T-cell (primary cell): ENCODE data around the gene ID2. TPM values are rescaled to one million over a fixed set of nuclear protein-coding genes. Genes with fewer than 3 reads are reported as not detected.
A peak's percentile ranks its signal among the peaks of the same experiment; 100 is the strongest.

Experiments
- ATAC-seq, 4 experiments: fragments of 200-7000 bp in 3 of 4; fragments of 150-1000 bp in 1 of 4; cut with Tn5 transposase; replicated peaks in 1 of 4; 1 replicate in 3 of 4; 2 replicates in 1 of 4; pipeline ENCODE4 v1.10.0; 2021; ENCODE audit warnings: moderate library complexity in 3 of 4, mild to moderate bottlenecking in 2 of 4, moderate number of reproducible peaks in 1 of 4
- CTCF ChIA-PET, 2 donors: fragments of 300-600 bp; sonication (Branson Sonifier 250); formaldehyde crosslinking; loops; one replicate each; lab custom pipeline; 2022; ENCODE audit warnings: antibody characterized with exemption in 2 of 2; lab: Charles Lee
- POLR2A ChIA-PET, 2 donors: fragments of 300-600 bp; sonication (Branson Sonifier 250); formaldehyde crosslinking; loops; one replicate each; lab custom pipeline; 2022; ENCODE audit warnings: antibody characterized with exemption in 2 of 2; lab: Charles Lee
- DNase-seq, 35 experiments: peaks; one replicate each; pipeline versions ENCODE4 v3.0.0 to v3.0.0-alpha.2; 2013 to 2023
- H3K27ac ChIP-seq: one replicate; pipeline ENCODE4 v1.5.1; 2013; ENCODE audit warnings: low read length
- H3K27me3 ChIP-seq, 2 experiments: replicated peaks in 1 of 2; 1 replicate in 1 of 2; 2 replicates in 1 of 2; pipeline versions ENCODE4 v1.6.1 to v1.7.0; 2013; ENCODE audit warnings: low read length in 1 of 2, mixed read lengths in 1 of 2; ENCODE audit not compliant: control insufficient read depth in 2 of 2, insufficient read depth in 2 of 2; ENCODE audit errors: extremely low read depth in 1 of 2
- H3K36me3 ChIP-seq, 2 donors: 1 replicate in 1 of 2; 2 replicates in 1 of 2; pipeline versions ENCODE4 v1.6.1 to v1.7.0; 2013; ENCODE audit warnings: low read length in 1 of 2; ENCODE audit not compliant: control insufficient read depth in 2 of 2, insufficient read depth in 1 of 2; ENCODE audit errors: extremely low read depth in 1 of 2
- H3K4me1 ChIP-seq, 2 experiments: 1 replicate in 1 of 2; 2 replicates in 1 of 2; pipeline versions ENCODE4 v1.6.1 to v1.7.0; 2013; ENCODE audit warnings: low read length in 2 of 2, mixed read lengths in 1 of 2; ENCODE audit not compliant: insufficient read depth in 2 of 2, control insufficient read depth in 1 of 2; ENCODE audit errors: extremely low read depth in 1 of 2
- H3K4me3 ChIP-seq, 2 donors: 1 replicate in 1 of 2; 2 replicates in 1 of 2; pipeline versions ENCODE4 v1.5.1 to v1.7.0; 2013; ENCODE audit warnings: mild to moderate bottlenecking in 2 of 2, low read length in 1 of 2, moderate library complexity in 1 of 2; ENCODE audit not compliant: control insufficient read depth in 1 of 2; ENCODE audit errors: extremely low read depth in 1 of 2
- H3K9me3 ChIP-seq: 2 replicates; pipeline ENCODE4 v1.7.0; 2013
- H3K27ac Mint-ChIP-seq, 2 donors: one replicate each; pipeline ENCODE4 v1.8.0; 2020 to 2021; ENCODE audit warnings: mild to moderate bottlenecking in 2 of 2, mixed read lengths in 2 of 2
- H3K27me3 Mint-ChIP-seq, 2 donors: one replicate each; pipeline ENCODE4 v1.8.0; 2021 to 2022; ENCODE audit warnings: mixed read lengths in 2 of 2
- H3K36me3 Mint-ChIP-seq: one replicate; pipeline ENCODE4 v1.8.0; 2021; ENCODE audit warnings: mixed read lengths
- H3K4me1 Mint-ChIP-seq, 3 donors: one replicate each; pipeline ENCODE4 v1.8.0; 2020 to 2022; ENCODE audit warnings: mixed read lengths in 3 of 3, mild to moderate bottlenecking in 1 of 3
- H3K4me3 Mint-ChIP-seq, 3 donors: one replicate each; pipeline ENCODE4 v1.8.0; 2020 to 2022; ENCODE audit warnings: mild to moderate bottlenecking in 3 of 3, mixed read lengths in 3 of 3, moderate library complexity in 3 of 3
- H3K9me3 Mint-ChIP-seq, 3 donors: one replicate each; pipeline ENCODE4 v1.8.0; 2020 to 2022; ENCODE audit warnings: mixed read lengths in 3 of 3
- WGBS: methylation state at CpG from one replicate; pipeline ENCODE4 v1.1.5; 2013; ENCODE audit warnings: missing lambda C conversion rate; ENCODE audit not compliant: insufficient coverage; 5-methylcytosine and 5-hydroxymethylcytosine counted together
- total RNA-seq, 35 experiments: library from RNA in 6 of 35; stranded (reverse) in 6 of 35; fragments of 120-200 nt in 1 of 35; gene quantifications; one replicate each; pipeline versions ENCODE4 v1.2.1 to v1.2.4 and lab custom pipeline; 2013 to 2026

Gene ID2
- total RNA-seq, 5 donors from 2014 or later (not counting 1 experiment from before 2014, with no cell fraction given), result 55.5 to 153 (median 71.1) TPM

- Histone ChIP-seq H3K27me3 (peaks cover 0 to 11% of the 10 kb centered on the region in 2 experiments), H3K4me1 (peaks cover 5 to 7% of the 10 kb centered on the region in 2 experiments), H3K9me3 (no peaks in the 10 kb centered on the region), H3K36me3 (no peaks in the 10 kb centered on the region), H3K4me3 (no peak overlapping the region), H3K27ac (no peak overlapping the region)
- ATAC-seq (no peak), DNase-seq (no peak)
- no peaks in the 10 kb centered on the region for H3K36me3 Mint-ChIP-seq
- peaks cover 8 to 12% (median 8%) of the 10 kb centered on the region in 3 donors for H3K4me1 Mint-ChIP-seq
- H3K27ac Mint-ChIP-seq, result no peak overlapping the region
- ChIA-PET CTCF (no interaction called here), POLR2A (no interaction called here)
- no peaks in the 10 kb centered on the region for H3K9me3 Mint-ChIP-seq
- no peak overlapping the region for H3K4me3 Mint-ChIP-seq
- 90% methylated on average over 5 of the region's 7 CpGs for WGBS
- peaks cover 7 to 17% of the 10 kb centered on the region in 2 donors for H3K27me3 Mint-ChIP-seq
Observed at GRCh38 chr2:8653485-8653884, 28.4 kb upstream of the ID2 start.

- H3K36me3 ChIP-seq, result no peaks in the 10 kb centered on the region
- Mint-ChIP-seq H3K27me3 (peaks cover 7 to 17% of the 10 kb centered on the region in 2 donors), H3K36me3 (no peaks in the 10 kb centered on the region), H3K27ac (no peak overlapping the region), H3K4me3 (no peak overlapping the region), H3K9me3 (no peaks in the 10 kb centered on the region), H3K4me1 (peaks cover 8 to 12% (median 8%) of the 10 kb centered on the region in 3 donors)
- no peak overlapping the region for H3K4me3 ChIP-seq
- no peak overlapping the region for H3K27ac ChIP-seq
- no peak for DNase-seq
- whole genome bisulfite sequencing, result 87% methylated on average over 5 of the region's 6 CpGs
- H3K4me1 ChIP-seq, result peaks cover 5 to 7% of the 10 kb centered on the region in 2 experiments
- no peaks in the 10 kb centered on the region for H3K9me3 ChIP-seq
- ChIA-PET POLR2A (no interaction called here), CTCF (no interaction called here)
- H3K27me3 ChIP-seq, result peaks cover 0 to 11% of the 10 kb centered on the region in 2 experiments
- no peak for ATAC-seq
Observed at GRCh38 chr2:8654041-8654440, 27.8 kb upstream of the ID2 start.

GRCh38 chr2:8654483-8654882, 27.4 kb upstream of the ID2 start:
- Mint-ChIP-seq H3K4me3 (no peak overlapping the region), H3K36me3 (no peaks in the 10 kb centered on the region), H3K9me3 (no peaks in the 10 kb centered on the region), H3K4me1 (peaks cover 8 to 12% (median 8%) of the 10 kb centered on the region in 3 donors), H3K27me3 (peaks cover 7 to 17% of the 10 kb centered on the region in 2 donors), H3K27ac (no peak overlapping the region)
- Histone ChIP-seq H3K4me1 (peaks cover 5 to 7% of the 10 kb centered on the region in 2 experiments), H3K9me3 (no peaks in the 10 kb centered on the region), H3K27me3 (peaks cover 0 to 15% of the 10 kb centered on the region in 2 experiments), H3K4me3 (no peak overlapping the region), H3K36me3 (no peaks in the 10 kb centered on the region), H3K27ac (no peak overlapping the region)
- DNase-seq (no peak), ATAC-seq (no peak)
- CTCF ChIA-PET, result no interaction called here
- POLR2A ChIA-PET, result no interaction called here

GRCh38 chr2:8656160-8656641, 25.7 kb upstream of the ID2 start:
- Mint-ChIP-seq H3K36me3 (no peaks in the 10 kb centered on the region), H3K4me3 (no peak overlapping the region), H3K4me1 (peaks cover 8 to 13% (median 8%) of the 10 kb centered on the region in 3 donors), H3K9me3 (no peaks in the 10 kb centered on the region), H3K27ac (no peak overlapping the region), H3K27me3 (peaks cover 7 to 21% of the 10 kb centered on the region in 2 donors)
- peaks cover 5 to 7% of the 10 kb centered on the region in 2 experiments for H3K4me1 ChIP-seq
- no peak overlapping the region for H3K27ac ChIP-seq
- H3K36me3 ChIP-seq, result no peaks in the 10 kb centered on the region
- DNase-seq (no peak), ATAC-seq (no peak)
- CTCF ChIA-PET, result no interaction called here
- WGBS, result 92% methylated on average over 2 of the region's 5 CpGs
- POLR2A ChIA-PET, result interaction anchor here in 1 of 2 donors (0.6 kb wide), 1 partner anchor 817 kb away, joined by 3 read pairs; no protein-coding TSS in a partner anchor
- H3K4me3 ChIP-seq, result no peak overlapping the region
- no peaks in the 10 kb centered on the region for H3K9me3 ChIP-seq
- H3K27me3 ChIP-seq, result peaks cover 0 to 16% of the 10 kb centered on the region in 2 experiments

GRCh38 chr2:8656811-8657210, 25.0 kb upstream of the ID2 start:
- Mint-ChIP-seq H3K4me3 (no peak overlapping the region), H3K27me3 (peaks cover 7 to 23% of the 10 kb centered on the region in 2 donors), H3K36me3 (no peaks in the 10 kb centered on the region), H3K4me1 (peaks cover 8 to 16% (median 8%) of the 10 kb centered on the region in 3 donors), H3K9me3 (no peaks in the 10 kb centered on the region), H3K27ac (no peak overlapping the region)
- H3K9me3 ChIP-seq, result no peaks in the 10 kb centered on the region
- DNase-seq (no peak), ATAC-seq (no peak)
- peaks cover 5 to 8% of the 10 kb centered on the region in 2 experiments for H3K4me1 ChIP-seq
- no peaks in the 10 kb centered on the region for H3K36me3 ChIP-seq
- no peak overlapping the region for H3K27ac ChIP-seq
- peaks cover 0 to 18% of the 10 kb centered on the region in 2 experiments for H3K27me3 ChIP-seq
- POLR2A ChIA-PET, result interaction anchor here in 1 of 2 donors (0.6 kb wide), 1 partner anchor 817 kb away, joined by 3 read pairs; no protein-coding TSS in a partner anchor
- WGBS, result 100% methylated on average over 1 of the region's 4 CpGs
- CTCF ChIA-PET, result no interaction called here
- no peak overlapping the region for H3K4me3 ChIP-seq

- Mint-ChIP-seq H3K27me3 (peaks cover 7 to 23% of the 10 kb centered on the region in 2 donors), H3K4me3 (no peak overlapping the region), H3K27ac (no peak overlapping the region), H3K36me3 (no peaks in the 10 kb centered on the region), H3K4me1 (peaks cover 8 to 16% (median 8%) of the 10 kb centered on the region in 3 donors), H3K9me3 (no peaks in the 10 kb centered on the region)
- ATAC-seq, result peak in 2 of 4 experiments; percentile 11 to 32
- Histone ChIP-seq H3K9me3 (no peaks in the 10 kb centered on the region), H3K27ac (no peak overlapping the region), H3K36me3 (no peaks in the 10 kb centered on the region), H3K4me3 (no peak overlapping the region), H3K27me3 (peaks cover 0 to 18% of the 10 kb centered on the region in 2 experiments), H3K4me1 (peaks cover 5 to 10% of the 10 kb centered on the region in 2 experiments)
- CTCF ChIA-PET, result no interaction called here
- no peak for DNase-seq
- POLR2A ChIA-PET, result no interaction called here
- 57% methylated on average over 15 of the region's 17 CpGs for WGBS
Observed at GRCh38 chr2:8657423-8658062, 24.3 kb upstream of the ID2 start.
